HL-60 (cell line): ENCODE results near the gene CITED1.
A peak's percentile ranks its signal among the peaks of the same experiment; 100 is the strongest.

Experiments
- DNase-seq, 2 experiments: peaks; one replicate each; pipeline ENCODE4 v3.0.0-alpha.2; 2010 to 2020; ENCODE audit warnings: low read depth in 1 of 2, low spot score in 1 of 2
- H3K27ac ChIP-seq: fragments of 250-450 bp; sonication (Bioruptor Pico); replicated peaks from 2 replicates; pipeline ENCODE4 v1.5.1; 2020; ENCODE audit warnings: mild to moderate bottlenecking, moderate library complexity
- H3K27me3 ChIP-seq: fragments of 250-450 bp; sonication (Bioruptor Pico); 2 replicates; pipeline ENCODE4 v1.5.1; 2021; ENCODE audit warnings: mild to moderate bottlenecking, moderate library complexity; ENCODE audit not compliant: insufficient read depth, poor library complexity, severe bottlenecking
- H3K4me3 ChIP-seq: replicated peaks from 2 replicates; pipeline ENCODE4 v1.5.1; 2011; ENCODE audit warnings: mild to moderate bottlenecking, control low read depth, low read length; ENCODE audit not compliant: insufficient read depth
- CTCF ChIP-seq: IDR thresholded peaks from one replicate; pipeline ENCODE4 v1.5.1; 2011; ENCODE audit warnings: low read length, control low read depth, inconsistent platforms; ENCODE audit not compliant: insufficient read depth
- GABPA ChIP-seq: IDR thresholded peaks from 2 replicates; pipeline ENCODE4 v1.6.1; 2012; ENCODE audit warnings: low read depth
- POLR2AphosphoS5 ChIP-seq: IDR thresholded peaks from 2 replicates; pipeline ENCODE4 v1.6.1; 2012; ENCODE audit warnings: low read depth
- REST ChIP-seq: IDR thresholded peaks from 2 replicates; pipeline ENCODE4 v1.6.1; 2012; ENCODE audit warnings: low read depth; ENCODE audit not compliant: insufficient replicate concordance
- SPI1 ChIP-seq: IDR thresholded peaks from 2 replicates; pipeline ENCODE4 v1.6.1; 2012; ENCODE audit warnings: low read depth, mild to moderate bottlenecking, borderline replicate concordance

CITED1 gene

GRCh38 chrX:72306085-72306801 lies 529 bp upstream of the CITED1 start:
- Histone ChIP-seq H3K27me3 (peaks cover 47% of the 10 kb centered on the region), H3K27ac (no peak overlapping the region), H3K4me3 (peak overlapping the region; percentile 40)
- no peak for TF ChIP-seq REST
- no peak for DNase-seq

- no peak for DNase-seq
- H3K4me3 ChIP-seq, result 0 out of 2 replicates have a peak overlapping the region, but pooled peaks have one; percentile 40
- TF ChIP-seq CTCF, result no peak
- no peak for TF ChIP-seq POLR2AphosphoS5
- TF ChIP-seq GABPA, result no peak
- TF ChIP-seq REST, result no peak
- TF ChIP-seq SPI1, result no peak
Measured at GRCh38 chrX:72304877-72305276, 837 bp downstream of the CITED1 start.

GRCh38 chrX:72301781-72302180 lies 3.9 kb downstream of the CITED1 start:
- no peak overlapping the region for H3K4me3 ChIP-seq
- no peak overlapping the region for H3K27ac ChIP-seq
- peaks cover 37% of the 10 kb centered on the region for H3K27me3 ChIP-seq
- TF ChIP-seq CTCF, result no peak
- DNase-seq, result no peak

More at GRCh38 chrX:72304877-72305276, 837 bp downstream of the CITED1 start:
- Histone ChIP-seq H3K27ac (no peak overlapping the region), H3K27me3 (peaks cover 51% of the 10 kb centered on the region)

GRCh38 chrX:72299891-72300630 lies 5.7 kb downstream of the CITED1 start:
- Histone ChIP-seq H3K4me3 (no peak overlapping the region), H3K27ac (no peak overlapping the region), H3K27me3 (peaks cover 27% of the 10 kb centered on the region)
- TF ChIP-seq SPI1, result no peak
- no peak for TF ChIP-seq REST
- DNase-seq, result no peak
